Dendritic cell treated with granulocyte-macrophage colony-stimulating factor and Interleukin-4, amounts not matched to agents 40 ng/mL and 50 ng/mL, for 4 days (primary cell): ENCODE results near the gene SSU72.
"Not testable (repeated sequence)": the region's sequence is repeated elsewhere in the genome, so short reads cannot be mapped to it uniquely, and the experiment has no call there.

Source experiments
- H3K27ac Mint-ChIP-seq: one replicate; pipeline ENCODE4 v1.8.0; 2022; ENCODE audit warnings: mild to moderate bottlenecking, mixed read lengths
- H3K27me3 Mint-ChIP-seq: one replicate; pipeline ENCODE4 v1.8.0; 2022; ENCODE audit warnings: mild to moderate bottlenecking, mixed read lengths
- H3K36me3 Mint-ChIP-seq: one replicate; pipeline ENCODE4 v1.8.0; 2022; ENCODE audit warnings: low read depth, mixed read lengths
- H3K4me1 Mint-ChIP-seq: one replicate; pipeline ENCODE4 v1.8.0; 2022; ENCODE audit warnings: low read depth, mixed read lengths
- H3K4me3 Mint-ChIP-seq: one replicate; pipeline ENCODE4 v1.8.0; 2022; ENCODE audit warnings: mild to moderate bottlenecking, moderate library complexity, mixed read lengths
- H3K9me3 Mint-ChIP-seq: one replicate; pipeline ENCODE4 v1.8.0; 2022; ENCODE audit warnings: mixed read lengths
- intact Hi-C: fragments of 100-400 bp; cut with micrococcal nuclease; formaldehyde crosslinking; loops from one replicate; pipeline ENCODE4 v1.15.0; 2022

The SSU72 gene

DNA sequence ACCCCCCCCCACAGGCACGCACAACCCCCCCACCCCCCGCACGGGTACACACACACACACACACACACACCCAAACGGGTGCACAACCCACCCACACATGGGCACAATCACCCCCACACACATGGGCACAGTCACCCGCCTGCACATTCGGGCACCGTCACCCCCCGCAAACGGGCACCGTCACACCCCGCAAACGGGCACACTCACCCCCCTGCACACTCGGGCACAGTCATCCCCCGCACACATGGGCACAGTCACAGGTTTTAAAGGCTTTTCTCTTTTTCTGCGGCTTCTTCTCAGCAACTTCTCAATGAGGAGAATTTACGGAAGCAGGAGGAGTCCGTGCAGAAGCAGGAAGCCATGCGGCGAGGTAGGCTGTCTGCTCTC is 56.0 kb downstream of the SSU72 start:
- intact Hi-C loops, H3K9me3 Mint-ChIP-seq: not testable (repeated sequence)
- H3K36me3 Mint-ChIP-seq = peaks cover 81% of the 10 kb centered on the region

DNA sequence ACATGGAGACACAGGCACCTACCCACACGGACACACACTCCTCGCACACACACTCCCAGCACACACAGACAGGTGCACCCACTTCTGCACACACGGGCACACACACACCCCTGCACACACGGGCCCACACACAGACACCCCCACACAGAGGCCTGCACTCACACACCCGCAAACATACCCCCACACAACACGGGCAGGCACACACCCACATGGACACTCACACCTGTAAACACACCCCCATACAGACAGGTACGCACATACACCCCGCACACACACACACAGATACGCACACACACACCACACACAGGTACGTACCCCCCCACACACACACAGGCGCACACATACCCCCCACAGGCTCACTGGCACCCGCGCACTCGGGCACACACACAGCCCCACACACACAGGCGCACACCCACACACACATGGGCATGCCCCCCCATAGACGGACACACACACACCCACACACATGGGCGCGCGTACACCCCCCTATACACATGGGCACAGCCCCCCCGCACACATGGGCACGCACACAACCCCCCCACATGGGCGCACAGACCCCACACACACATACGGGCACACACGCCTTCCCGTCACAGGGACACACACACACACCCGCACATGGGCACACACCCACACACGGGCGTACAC is 56.6 kb downstream of the SSU72 start:
- Mint-ChIP-seq H3K4me1 (peaks cover 7% of the 10 kb centered on the region), H3K9me3 (no peaks in the 10 kb centered on the region), H3K27me3 (no peaks in the 10 kb centered on the region), H3K27ac (no peak overlapping the region), H3K36me3 (peaks cover 75% of the 10 kb centered on the region), H3K4me3 (no peak overlapping the region)
- intact Hi-C loops = no loop called here

More for the DNA sequence above, 56.0 kb downstream of the SSU72 start:
- not testable (repeated sequence) for H3K27ac Mint-ChIP-seq, H3K27me3 Mint-ChIP-seq, H3K4me3 Mint-ChIP-seq, H3K4me1 Mint-ChIP-seq

DNA sequence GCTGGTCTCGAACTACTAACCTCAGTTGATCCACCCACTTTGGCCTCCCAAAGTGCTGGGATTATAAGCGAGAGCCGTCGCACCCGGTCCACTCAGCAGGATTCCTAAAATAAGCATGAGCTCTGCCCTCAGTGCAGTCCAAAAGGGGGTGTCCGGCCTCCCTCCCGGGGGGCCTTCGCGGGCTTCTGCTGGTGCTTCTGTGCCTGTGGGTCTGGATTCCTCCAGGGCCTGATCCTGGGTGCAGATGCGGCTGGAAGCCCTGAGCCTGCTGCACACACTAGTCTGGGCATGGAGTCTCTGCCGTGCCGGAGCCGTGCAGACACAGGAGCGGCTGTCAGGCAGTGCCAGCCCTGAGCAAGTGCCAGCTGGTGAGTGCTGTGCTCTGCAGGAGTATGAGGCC is 57.7 kb downstream of the SSU72 start:
- intact Hi-C loops, H3K4me3 Mint-ChIP-seq, H3K27ac Mint-ChIP-seq, H3K9me3 Mint-ChIP-seq, H3K27me3 Mint-ChIP-seq, H3K4me1 Mint-ChIP-seq: not testable (repeated sequence)
- H3K36me3 Mint-ChIP-seq = peaks cover 67% of the 10 kb centered on the region

DNA sequence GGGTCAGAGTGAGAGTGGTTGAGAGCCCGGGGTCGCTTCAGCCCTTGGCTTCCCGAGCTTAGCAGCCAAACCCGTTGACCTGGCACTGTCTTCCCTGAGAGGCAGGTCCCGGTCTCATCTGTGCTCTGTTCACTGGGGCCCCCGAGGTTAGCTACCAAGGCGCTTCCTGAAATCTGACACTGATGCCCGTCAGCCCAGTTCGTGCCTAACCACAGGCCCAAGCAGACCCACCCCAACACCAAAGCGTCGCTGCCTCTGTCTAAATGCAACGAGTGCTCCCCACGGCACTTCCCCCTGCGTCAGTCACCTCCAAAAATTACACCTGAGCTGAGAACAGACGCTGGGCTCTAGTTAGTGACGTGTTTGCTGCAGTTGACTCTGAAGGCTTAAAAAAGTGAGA is 60.3 kb downstream of the SSU72 start:
- Mint-ChIP-seq H3K4me1 (peaks cover 14% of the 10 kb centered on the region), H3K36me3 (peaks cover 50% of the 10 kb centered on the region)
- intact Hi-C loops = loop anchor here (5.0 kb wide), 1 partner anchor 103 kb away; the partner anchor contains the start of gene MIB2
- not testable (repeated sequence) for H3K9me3 Mint-ChIP-seq, H3K4me3 Mint-ChIP-seq, H3K27ac Mint-ChIP-seq, H3K27me3 Mint-ChIP-seq

DNA sequence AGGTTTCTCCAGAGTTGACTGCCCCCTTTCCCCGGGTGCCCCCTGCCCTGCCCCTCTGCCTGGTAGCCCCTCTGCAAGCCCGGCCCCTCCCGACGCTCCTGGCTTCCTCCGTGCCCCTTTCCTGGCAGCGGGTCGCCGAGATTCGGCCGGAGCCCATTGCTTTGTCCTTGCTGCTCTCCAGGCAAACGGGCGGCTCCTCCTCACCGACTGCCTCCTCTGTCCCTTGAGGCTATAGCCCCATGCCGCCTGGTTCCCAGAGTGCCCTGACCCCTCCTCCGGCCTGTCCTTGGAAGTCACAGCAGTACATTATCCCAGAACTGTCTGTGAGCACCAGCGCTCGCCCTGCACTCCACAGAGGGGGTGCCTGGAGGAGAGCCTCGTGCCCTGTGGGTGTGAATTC is 61.0 kb downstream of the SSU72 start:
- not testable (repeated sequence) for H3K27me3 Mint-ChIP-seq, H3K9me3 Mint-ChIP-seq, H3K27ac Mint-ChIP-seq
- Mint-ChIP-seq H3K36me3 (peaks cover 46% of the 10 kb centered on the region), H3K4me1 (peaks cover 14% of the 10 kb centered on the region), H3K4me3 (peak overlapping the region; percentile 53)
- intact Hi-C loops = loop anchor here (5.0 kb wide), 1 partner anchor 104 kb away; the partner anchor contains the start of gene MIB2

DNA sequence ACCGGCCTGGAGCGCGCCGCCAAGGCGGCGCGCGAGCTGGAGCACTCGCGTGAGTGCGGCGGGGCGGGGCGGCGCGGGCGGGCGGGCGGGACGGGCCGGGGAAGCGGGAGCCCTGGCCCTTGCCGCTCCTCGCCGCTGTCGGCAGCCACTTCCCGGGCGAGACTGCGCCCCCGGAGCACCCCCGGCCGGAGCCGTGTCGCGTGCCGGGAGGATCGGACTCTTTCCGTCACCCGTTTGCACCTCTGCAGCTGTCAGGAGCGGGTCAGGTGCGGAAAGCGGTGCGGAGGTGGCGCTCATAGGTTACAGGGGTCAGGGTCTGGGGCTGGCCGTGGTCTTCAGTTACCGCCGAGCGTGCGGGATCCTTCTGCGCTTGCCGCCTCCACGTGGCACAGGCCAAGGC is 62.2 kb downstream of the SSU72 start:
- peaks cover 34% of the 10 kb centered on the region for H3K36me3 Mint-ChIP-seq
- H3K4me3 Mint-ChIP-seq = peak overlapping the region; percentile 72
- intact Hi-C loops = loop anchor here (5.0 kb wide), 1 partner anchor 105 kb away; the partner anchor contains the start of gene MIB2
- peaks cover 14% of the 10 kb centered on the region for H3K4me1 Mint-ChIP-seq
- H3K9me3 Mint-ChIP-seq, H3K27me3 Mint-ChIP-seq: not testable (repeated sequence)
- peak overlapping the region; percentile 89 for H3K27ac Mint-ChIP-seq

DNA sequence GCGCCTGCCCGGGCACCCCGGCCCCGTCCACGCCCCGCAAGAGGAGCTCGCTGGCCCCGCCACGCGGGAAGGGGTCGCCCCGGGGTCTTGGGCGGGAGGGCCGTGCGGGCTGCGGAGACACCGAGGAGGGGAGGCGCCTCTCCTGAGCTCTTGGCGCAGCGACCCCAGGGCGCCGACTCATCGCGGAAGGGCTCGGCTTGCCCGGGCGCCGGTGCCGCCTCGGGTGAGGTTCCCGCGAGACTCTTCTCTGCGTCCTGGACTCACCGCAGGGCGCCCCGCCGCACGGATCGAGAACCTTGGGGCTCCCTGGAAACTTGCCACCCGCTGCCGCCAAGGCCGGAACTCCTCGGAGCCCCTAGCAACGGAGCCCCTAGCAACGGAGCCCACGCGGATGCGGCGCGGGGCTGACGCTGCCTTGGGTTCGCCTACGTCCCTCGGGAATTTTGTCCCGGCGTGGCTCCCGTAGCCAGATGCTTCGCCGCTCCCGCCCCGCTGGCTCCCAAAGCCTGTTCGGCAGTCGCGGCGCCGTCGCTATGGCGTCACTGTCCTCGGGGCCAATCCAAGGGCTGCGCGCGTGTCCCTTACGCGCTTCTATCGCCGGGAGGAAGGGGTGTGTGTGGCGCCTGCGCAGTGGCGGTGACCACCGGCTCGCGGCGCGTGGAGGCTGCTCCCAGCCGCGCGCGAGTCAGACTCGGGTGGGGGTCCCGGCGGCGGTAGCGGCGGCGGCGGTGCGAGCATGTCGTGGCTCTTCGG is 63.0 kb downstream of the SSU72 start, which contains the start of gene ATAD3A:
Gene ATAD3A, plus strand, starts transcription at position 630 of the 753 bp plus-strand sequence. Its CDS starts 107 bp downstream, at position 737.
- peaks cover 14% of the 10 kb centered on the region for H3K4me1 Mint-ChIP-seq
- peak within 1 kb of the TSS; percentile 89 for H3K27ac Mint-ChIP-seq
- H3K27me3 Mint-ChIP-seq = no peaks in the 10 kb centered on the region
- peaks cover 28% of the 10 kb centered on the region for H3K36me3 Mint-ChIP-seq
- H3K9me3 Mint-ChIP-seq = no peaks in the 10 kb centered on the region
- H3K4me3 Mint-ChIP-seq = peak within 1 kb of the TSS; percentile 91
- intact Hi-C loops = loop anchor here (5.0 kb wide), 1 partner anchor 106 kb away; the partner anchor contains the start of gene MIB2

DNA sequence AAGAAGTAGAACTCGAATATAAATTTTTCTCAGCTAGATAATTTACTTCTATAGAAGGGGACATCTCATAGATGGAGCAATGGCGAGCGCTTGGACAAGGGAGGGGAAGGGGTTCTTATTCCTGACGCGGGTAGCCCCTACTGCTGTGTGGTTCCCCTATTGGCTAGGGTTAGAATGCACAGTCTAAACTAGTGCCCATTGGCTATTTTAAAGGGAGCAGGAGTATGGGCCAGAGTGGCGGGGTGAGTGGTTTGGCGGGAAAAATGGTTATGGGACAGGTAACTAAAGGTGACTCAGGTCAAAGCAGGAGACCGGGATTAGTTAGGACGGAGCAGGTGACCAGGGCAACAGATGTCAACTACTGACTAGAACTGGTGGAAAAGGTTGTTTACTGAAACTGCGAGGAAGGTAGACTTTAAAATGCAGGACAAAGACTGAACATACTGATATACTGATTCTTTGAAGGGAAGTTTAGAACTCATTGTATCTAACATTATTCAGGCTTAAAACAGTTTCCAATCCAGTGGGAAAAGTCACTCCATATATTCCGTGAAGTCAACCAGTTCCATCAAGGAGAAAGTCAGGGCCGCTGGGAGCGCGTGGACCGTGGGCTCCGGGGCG is 63.6 kb downstream of the SSU72 start:
- intact Hi-C loops = loop anchor here (5.0 kb wide), 1 partner anchor 106 kb away; the partner anchor contains the start of gene MIB2
- Mint-ChIP-seq H3K4me3 (peak overlapping the region; percentile 91), H3K36me3 (peaks cover 22% of the 10 kb centered on the region), H3K4me1 (peaks cover 14% of the 10 kb centered on the region), H3K27me3 (no peaks in the 10 kb centered on the region), H3K27ac (peak overlapping the region; percentile 89), H3K9me3 (no peaks in the 10 kb centered on the region)

DNA sequence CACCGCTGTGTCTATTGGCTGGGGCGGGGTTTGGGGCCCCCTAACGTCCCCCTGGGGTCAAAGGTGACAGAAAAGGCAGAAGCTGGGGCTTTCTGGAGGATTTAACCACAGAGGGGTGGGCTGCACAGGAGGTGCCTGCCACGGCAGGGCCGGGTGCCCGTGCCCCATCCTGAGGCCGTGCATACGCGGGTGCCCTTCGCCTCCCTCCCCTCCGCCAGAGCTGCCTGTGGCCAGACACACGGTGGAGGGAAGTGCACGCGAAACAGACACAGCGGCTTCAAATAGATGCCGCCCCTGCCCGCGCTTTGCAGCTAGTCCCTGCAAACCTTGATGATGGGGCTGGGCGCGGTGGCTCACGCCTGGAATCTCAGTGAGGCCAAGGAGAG is 65.2 kb downstream of the SSU72 start:
- H3K9me3 Mint-ChIP-seq, intact Hi-C loops, H3K4me3 Mint-ChIP-seq, H3K27me3 Mint-ChIP-seq, H3K27ac Mint-ChIP-seq: not testable (repeated sequence)
- Mint-ChIP-seq H3K4me1 (peaks cover 27% of the 10 kb centered on the region), H3K36me3 (peaks cover 10% of the 10 kb centered on the region)

DNA sequence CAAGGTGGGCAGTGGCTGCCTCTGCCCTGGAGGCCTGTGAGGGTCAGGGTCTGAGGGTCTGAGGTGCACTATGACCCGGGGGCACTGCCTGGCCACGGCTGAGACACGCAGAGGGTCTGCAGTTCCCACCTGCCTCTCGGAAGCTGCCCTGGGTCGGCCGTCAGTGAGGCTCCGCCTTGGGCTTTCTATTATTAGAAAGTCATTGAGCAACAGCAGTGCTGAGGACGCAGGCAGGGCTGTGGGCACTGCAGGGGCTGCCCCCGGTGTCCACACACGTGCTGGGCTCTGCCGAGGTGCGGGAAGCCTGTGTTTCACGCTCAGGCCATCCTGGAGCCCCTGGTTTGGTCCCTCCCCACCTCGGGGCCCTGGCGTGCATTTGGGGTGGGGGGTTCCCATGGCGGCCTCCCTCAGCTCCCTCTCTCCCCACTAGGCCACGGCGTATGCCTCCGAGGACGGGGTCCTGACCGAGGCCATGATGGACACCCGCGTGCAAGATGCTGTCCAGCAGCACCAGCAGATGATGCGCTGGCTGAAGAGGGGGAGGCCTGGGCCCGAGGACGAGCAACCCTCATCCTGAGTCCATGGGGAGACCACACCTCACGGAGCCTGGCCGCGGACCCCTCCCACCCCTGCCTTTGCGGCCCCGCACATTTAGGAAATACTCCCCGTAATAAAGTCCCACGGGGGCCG is 65.7 kb downstream of the SSU72 start:
- intact Hi-C loops, H3K9me3 Mint-ChIP-seq, H3K4me3 Mint-ChIP-seq, H3K27ac Mint-ChIP-seq, H3K27me3 Mint-ChIP-seq: not testable (repeated sequence)
- H3K36me3 Mint-ChIP-seq = peaks cover 10% of the 10 kb centered on the region
- H3K4me1 Mint-ChIP-seq = peaks cover 26% of the 10 kb centered on the region

DNA sequence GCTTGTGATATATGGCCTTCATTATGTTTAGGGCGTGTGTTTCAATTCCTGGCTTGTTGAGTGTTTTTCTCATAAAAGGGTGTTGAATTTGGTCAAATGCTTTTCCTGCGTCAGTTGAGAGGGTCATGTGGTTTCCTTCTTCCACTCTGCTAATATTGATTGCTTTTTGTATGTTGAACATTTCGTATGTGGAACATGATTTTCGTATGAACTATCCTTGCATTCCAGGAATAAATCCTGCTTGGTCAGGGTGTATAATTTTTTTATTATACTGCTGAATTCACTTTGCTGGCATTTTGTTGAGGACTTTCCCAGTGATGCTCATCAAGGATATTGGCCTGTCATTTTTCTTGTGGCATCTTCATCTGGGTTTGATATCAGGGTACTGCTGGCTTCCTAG is 67.4 kb downstream of the SSU72 start:
- peaks cover 10% of the 10 kb centered on the region for H3K36me3 Mint-ChIP-seq
- H3K27ac Mint-ChIP-seq = no peak overlapping the region
- H3K4me1 Mint-ChIP-seq = peaks cover 20% of the 10 kb centered on the region
- intact Hi-C loops = no loop called here
- no peak overlapping the region for H3K4me3 Mint-ChIP-seq
- no peaks in the 10 kb centered on the region for H3K9me3 Mint-ChIP-seq
- no peaks in the 10 kb centered on the region for H3K27me3 Mint-ChIP-seq

DNA sequence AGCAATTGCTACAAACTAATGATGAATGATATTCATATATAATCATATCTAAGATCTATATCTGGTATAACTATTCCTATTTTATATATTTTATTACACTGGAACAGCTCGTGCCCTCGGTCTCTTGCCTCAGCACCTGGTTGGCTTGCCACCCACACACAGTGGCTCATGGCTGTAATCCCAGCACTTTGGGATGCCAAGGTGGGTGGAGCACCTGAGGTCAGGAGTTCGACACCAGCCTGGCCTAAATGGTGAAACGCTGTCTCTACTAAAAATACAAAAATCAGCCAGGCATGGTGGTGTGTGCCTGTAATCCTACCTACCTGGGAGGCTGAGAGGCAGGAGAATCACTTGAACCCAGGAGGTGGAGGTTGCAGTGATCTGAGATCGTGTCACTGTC is 68.9 kb downstream of the SSU72 start:
- Mint-ChIP-seq H3K4me1 (peaks cover 16% of the 10 kb centered on the region), H3K27ac (peak overlapping the region; percentile 96)
- H3K27me3 Mint-ChIP-seq, H3K9me3 Mint-ChIP-seq, intact Hi-C loops, H3K36me3 Mint-ChIP-seq, H3K4me3 Mint-ChIP-seq: not testable (repeated sequence)

DNA sequence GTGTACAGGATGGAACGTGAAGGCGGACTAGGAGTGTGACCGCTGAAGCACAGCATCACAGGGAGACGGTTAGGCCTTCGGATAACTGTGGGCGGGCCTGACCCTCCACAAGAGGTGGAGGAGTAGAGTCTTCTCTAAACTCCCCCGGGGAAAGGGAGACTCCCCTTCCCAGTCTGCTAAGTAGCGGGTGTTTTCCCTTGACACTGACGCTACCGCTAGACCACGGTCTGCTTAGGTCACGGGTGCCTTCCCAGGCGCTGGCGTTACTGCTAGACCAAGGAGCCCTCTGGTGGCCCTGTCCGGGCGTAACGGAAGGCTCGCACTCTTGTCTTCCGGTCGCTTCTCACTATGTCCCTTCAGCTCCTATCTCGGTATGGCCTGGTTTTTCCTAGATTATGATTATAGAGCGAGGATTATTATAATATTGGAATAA is 69.3 kb downstream of the SSU72 start:
- H3K27me3 Mint-ChIP-seq = not testable (repeated sequence)

More for the DNA sequence above, 69.3 kb downstream of the SSU72 start:
- Mint-ChIP-seq H3K4me1 (peaks cover 14% of the 10 kb centered on the region), H3K27ac (peak overlapping the region; percentile 96), H3K4me3 (peak overlapping the region; percentile 78)
- intact Hi-C loops, H3K36me3 Mint-ChIP-seq, H3K9me3 Mint-ChIP-seq: not testable (repeated sequence)
